Kasumi-1 (cell line): ENCODE results near the gene ACTR3.
"Not testable (repeated sequence)": the region's sequence is repeated elsewhere in the genome, so short reads cannot be mapped to it uniquely, and the experiment has no call there.

Experiments used
- DNase-seq, 2 experiments: peaks; one replicate each; lab custom pipeline; 2025; lab: John Stamatoyannopoulos, UW

Gene ACTR3

GRCh38 chr2:113906647-113907046 is 16.8 kb downstream of the ACTR3 start:
- DNase-seq: no peak

- DNase-seq: no peak
Measured at GRCh38 chr2:113907297-113907696, 17.4 kb downstream of the ACTR3 start.

- no peak for DNase-seq
Measured at GRCh38 chr2:113910110-113910717, 20.3 kb downstream of the ACTR3 start.

GRCh38 chr2:113910967-113911678 is 21.2 kb downstream of the ACTR3 start:
- DNase-seq: no peak

GRCh38 chr2:113915082-113915819 is 25.4 kb downstream of the ACTR3 start:
- no peak for DNase-seq

GRCh38 chr2:113918229-113918628 is 28.3 kb downstream of the ACTR3 start:
- DNase-seq: no peak

GRCh38 chr2:113920996-113921395 is 31.1 kb downstream of the ACTR3 start:
- DNase-seq: no peak

- DNase-seq: no peak
Measured at GRCh38 chr2:113922335-113922734, 32.4 kb downstream of the ACTR3 start.

GRCh38 chr2:113922784-113923183 is 32.9 kb downstream of the ACTR3 start:
- no peak for DNase-seq

GRCh38 chr2:113925884-113926283 is 36.0 kb downstream of the ACTR3 start:
- DNase-seq: no peak

GRCh38 chr2:113926314-113926713 is 36.4 kb downstream of the ACTR3 start:
- DNase-seq: no peak

- DNase-seq: no peak
Measured at GRCh38 chr2:113930448-113930847, 40.6 kb downstream of the ACTR3 start.

- no peak for DNase-seq
Measured at GRCh38 chr2:113937501-113937900, 47.6 kb downstream of the ACTR3 start.

- no peak for DNase-seq
Measured at GRCh38 chr2:113940891-113941290, 51.0 kb downstream of the ACTR3 start.

GRCh38 chr2:113945784-113946183 is 55.9 kb downstream of the ACTR3 start:
- not testable (repeated sequence) for DNase-seq

GRCh38 chr2:113950906-113951305 is 61.0 kb downstream of the ACTR3 start:
- not testable (repeated sequence) for DNase-seq

- no peak for DNase-seq
Measured at GRCh38 chr2:113961000-113961399, 71.1 kb downstream of the ACTR3 start.

- DNase-seq: no peak
Measured at GRCh38 chr2:113962692-113963480, 73.0 kb downstream of the ACTR3 start.

GRCh38 chr2:113963965-113964364 is 74.1 kb downstream of the ACTR3 start:
- peak in 1 of 2 experiments; percentile 26 for DNase-seq

- no peak for DNase-seq
Measured at GRCh38 chr2:113964436-113964835, 74.5 kb downstream of the ACTR3 start.

- DNase-seq: no peak
Measured at GRCh38 chr2:113965228-113965627, 75.3 kb downstream of the ACTR3 start.

- peak; percentile 64 to 76 for DNase-seq
Measured at GRCh38 chr2:113965644-113966043, 75.8 kb downstream of the ACTR3 start.
